ENCODE measurements around the gene ASTN2.

Gene ASTN2, protein sequence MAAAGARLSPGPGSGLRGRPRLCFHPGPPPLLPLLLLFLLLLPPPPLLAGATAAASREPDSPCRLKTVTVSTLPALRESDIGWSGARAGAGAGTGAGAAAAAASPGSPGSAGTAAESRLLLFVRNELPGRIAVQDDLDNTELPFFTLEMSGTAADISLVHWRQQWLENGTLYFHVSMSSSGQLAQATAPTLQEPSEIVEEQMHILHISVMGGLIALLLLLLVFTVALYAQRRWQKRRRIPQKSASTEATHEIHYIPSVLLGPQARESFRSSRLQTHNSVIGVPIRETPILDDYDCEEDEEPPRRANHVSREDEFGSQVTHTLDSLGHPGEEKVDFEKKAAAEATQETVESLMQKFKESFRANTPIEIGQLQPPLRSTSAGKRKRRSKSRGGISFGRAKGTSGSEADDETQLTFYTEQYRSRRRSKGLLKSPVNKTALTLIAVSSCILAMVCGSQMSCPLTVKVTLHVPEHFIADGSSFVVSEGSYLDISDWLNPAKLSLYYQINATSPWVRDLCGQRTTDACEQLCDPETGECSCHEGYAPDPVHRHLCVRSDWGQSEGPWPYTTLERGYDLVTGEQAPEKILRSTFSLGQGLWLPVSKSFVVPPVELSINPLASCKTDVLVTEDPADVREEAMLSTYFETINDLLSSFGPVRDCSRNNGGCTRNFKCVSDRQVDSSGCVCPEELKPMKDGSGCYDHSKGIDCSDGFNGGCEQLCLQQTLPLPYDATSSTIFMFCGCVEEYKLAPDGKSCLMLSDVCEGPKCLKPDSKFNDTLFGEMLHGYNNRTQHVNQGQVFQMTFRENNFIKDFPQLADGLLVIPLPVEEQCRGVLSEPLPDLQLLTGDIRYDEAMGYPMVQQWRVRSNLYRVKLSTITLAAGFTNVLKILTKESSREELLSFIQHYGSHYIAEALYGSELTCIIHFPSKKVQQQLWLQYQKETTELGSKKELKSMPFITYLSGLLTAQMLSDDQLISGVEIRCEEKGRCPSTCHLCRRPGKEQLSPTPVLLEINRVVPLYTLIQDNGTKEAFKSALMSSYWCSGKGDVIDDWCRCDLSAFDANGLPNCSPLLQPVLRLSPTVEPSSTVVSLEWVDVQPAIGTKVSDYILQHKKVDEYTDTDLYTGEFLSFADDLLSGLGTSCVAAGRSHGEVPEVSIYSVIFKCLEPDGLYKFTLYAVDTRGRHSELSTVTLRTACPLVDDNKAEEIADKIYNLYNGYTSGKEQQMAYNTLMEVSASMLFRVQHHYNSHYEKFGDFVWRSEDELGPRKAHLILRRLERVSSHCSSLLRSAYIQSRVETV (N-terminal part only)

DNA sequence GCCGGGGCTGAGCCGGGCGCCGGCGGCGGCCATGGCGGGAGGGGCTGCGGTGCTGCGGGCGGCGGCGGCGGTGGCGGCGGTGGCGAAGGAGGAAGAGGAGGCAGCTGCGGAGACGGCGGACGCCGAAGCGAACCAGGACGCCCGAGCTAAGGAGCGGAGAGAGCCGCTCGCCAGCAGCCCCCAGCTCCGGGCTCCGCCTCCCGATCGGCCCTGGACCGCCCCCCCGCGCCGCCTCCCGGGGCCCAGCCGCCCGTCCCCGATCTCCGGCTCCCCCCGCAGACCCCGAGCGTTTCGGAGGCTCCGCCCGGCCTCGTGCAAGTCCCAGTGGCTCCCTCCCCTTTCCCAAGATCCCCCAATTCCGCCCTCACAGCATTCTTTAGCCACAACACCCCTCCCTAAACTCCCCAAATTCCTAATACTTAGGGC, at the start of gene ASTN2:
Gene ASTN2, minus strand, starts transcription at position 152 of the 426 bp plus-strand sequence. Its CDS starts 119 bp downstream, at position 33.
- no peak for DNase-seq (ENCODE audit: extremely low read depth in 1 of 2, low read depth in 1 of 2)

DNA sequence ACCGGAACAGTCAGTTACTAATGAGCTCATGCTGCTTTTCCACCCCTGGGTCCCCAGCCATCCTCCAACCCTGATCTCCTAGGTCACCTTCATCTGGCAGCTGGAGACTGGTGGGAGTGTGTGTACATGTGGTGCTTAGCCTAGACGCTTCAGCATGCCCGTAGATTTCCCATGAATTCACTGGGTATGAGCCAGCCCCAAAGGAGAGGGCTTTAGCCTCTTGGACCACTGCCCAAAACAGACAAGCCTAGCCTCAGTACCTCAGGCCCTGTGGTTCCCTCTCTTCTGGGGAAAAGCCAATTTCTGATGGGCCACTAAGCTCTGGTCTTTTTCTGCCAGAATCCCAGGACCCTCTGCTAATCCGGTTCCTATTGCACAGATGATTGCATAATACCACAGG, 48.0 kb upstream of the ASTN2 start:
- no peak for DNase-seq (ENCODE audit: extremely low read depth in 1 of 2, low read depth in 1 of 2)

DNA sequence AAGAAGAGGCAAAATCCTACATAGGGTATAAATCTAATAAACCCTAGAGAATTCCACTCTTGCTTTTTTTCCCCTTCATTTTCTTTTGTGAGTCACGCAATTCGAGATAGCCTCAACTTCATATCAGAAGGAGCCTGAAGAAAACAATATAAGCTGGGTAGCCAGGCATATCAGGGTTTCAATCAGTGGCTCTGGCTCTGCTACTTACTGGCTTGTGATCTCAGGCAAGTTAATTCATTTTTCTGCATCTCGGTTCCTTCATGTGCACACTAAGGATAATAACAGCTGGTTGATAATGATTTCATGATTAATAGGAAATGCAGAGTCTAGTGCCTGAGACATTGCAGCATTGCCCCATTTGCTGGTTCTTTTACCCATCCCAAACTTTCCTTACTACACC, 46.5 kb upstream of the ASTN2 start:
- DNase-seq (ENCODE audit: extremely low read depth in 1 of 2, low read depth in 1 of 2), result no peak

DNA sequence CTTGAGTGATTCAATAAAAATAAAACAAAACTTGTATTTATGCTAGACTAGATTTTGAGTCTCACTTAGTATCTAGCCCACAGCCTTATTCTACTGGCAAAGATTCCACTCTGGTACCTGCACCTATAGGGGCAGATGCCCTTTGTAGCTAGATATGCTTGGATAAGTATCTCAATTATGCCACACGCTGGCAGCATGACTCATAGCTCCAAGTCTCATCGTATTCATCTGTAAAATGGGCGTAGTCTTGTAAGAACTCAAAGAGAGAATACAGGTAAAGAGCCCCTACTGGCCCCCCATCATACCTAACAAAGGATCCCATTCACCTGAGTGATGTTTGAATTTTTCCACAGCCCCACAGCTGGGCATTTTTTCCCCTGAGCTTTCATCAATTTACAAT, 45.9 kb upstream of the ASTN2 start:
- DNase-seq (ENCODE audit: extremely low read depth in 1 of 2, low read depth in 1 of 2), result no peak

DNA sequence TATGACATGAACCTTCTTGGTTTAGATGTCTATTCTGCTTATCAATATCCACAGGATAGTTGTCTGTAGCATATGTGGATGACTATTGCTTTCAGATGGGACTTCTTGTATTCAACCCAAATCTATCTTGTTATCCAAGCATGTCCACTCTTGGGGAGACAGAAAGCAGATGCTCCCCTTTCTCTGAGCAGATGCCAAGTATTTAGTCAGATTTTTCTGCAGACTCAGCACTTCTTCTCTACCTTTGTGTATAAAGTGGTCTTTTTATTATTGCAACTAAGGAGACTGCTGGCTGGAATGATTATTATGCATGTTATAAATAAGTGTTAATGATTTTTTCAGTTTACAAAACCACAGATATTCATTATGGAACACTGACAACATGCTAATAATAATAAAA, 45.1 kb upstream of the ASTN2 start:
- DNase-seq (ENCODE audit: extremely low read depth in 1 of 2, low read depth in 1 of 2), result no peak

DNA sequence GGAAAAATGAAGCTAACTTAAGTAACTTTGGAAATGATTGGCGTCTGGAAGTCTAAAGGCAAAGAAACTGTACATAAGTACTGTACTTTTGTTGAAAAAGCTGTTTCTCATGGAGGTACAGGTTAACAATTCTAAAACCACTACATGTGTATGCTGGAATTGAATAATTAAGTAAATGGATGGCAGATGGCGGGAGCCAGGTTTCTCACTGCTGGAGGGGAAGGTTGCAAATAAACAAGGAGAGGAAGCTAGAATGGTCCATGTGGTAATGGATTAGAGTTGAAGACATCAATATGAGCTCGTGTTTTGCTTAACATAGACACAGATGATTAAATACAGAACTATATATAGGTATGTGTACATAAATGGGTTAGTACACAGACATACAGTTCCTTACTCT, 43.2 kb upstream of the ASTN2 start:
- DNase-seq (ENCODE audit: extremely low read depth in 1 of 2, low read depth in 1 of 2), result no peak

DNA sequence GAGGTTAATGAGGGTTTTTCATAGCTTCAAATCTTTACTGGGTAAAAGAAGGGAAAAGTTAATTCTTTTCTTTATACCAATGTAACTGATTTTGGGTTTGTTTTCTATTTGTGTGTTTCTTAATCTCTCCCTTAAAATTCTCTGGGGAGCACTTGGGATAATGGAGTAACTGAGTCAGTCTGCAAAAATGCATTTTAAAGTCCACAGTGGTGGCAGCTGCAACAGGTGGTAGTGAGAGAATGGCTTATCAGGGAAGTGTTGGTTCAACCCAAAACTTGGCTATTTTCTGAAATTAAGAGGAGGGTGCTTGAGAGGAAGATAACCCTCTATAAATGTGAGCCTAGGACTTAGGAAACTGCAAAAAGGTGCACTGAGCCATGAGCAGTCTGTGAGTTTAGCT, 39.9 kb upstream of the ASTN2 start:
- no peak for DNase-seq (ENCODE audit: extremely low read depth in 1 of 2, low read depth in 1 of 2)

DNA sequence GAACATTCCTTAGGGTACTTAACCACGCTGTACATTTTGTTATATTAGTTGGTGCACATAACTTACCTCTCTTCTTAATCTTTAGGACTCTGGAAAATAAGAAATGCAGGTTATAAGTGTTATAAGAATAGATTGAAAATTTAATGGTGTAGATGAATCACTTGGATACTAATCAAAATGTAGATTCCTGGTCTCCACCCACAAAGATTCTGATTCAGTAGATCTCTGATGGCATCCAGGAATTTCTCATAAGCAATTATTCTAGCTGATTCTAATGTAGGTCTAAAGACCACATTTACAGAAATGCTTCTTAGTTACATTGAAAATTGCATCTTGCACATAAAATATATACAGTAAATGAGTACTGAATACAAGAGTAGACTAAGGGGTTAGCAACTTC, 38.9 kb upstream of the ASTN2 start:
- DNase-seq (ENCODE audit: extremely low read depth in 1 of 2, low read depth in 1 of 2), result no peak

DNA sequence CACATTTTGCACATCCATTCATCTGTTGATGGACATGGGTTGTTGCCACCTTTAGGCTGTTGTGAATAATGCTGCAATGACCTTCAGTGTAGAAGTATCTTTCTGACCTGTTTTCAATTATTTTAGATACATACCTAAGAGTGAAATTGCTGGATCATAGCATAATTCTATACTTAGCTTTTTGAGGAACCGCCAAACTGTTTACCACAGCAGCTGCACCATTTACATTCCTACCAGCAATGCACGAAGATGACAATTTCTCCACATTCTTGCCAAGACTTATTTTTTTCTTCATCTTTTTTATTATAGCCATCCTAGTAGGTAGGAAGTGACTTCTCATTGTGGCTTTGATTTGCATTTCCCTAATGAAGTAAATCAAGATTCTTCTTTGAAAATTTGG, 36.5 kb upstream of the ASTN2 start:
- no peak for DNase-seq (ENCODE audit: extremely low read depth in 1 of 2, low read depth in 1 of 2)

DNA sequence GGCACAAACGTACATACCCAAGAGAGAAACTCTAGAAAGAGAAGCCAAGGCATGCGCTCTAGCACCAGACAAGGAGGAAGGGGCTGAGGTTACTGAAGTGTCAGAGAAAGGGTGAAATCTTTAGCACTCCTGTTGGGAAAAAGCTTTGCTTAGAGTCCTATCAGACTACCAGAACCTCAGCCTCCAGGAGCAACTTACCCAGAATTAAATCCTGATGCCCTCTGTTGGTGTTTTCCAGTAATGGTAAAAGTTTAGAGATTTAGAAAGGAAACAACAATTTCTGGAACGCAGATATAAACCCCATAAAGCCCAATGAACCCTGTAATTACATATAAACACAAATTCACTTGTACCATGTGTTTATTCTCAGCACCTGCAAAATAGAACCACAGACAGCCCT, 33.2 kb upstream of the ASTN2 start:
- no peak for DNase-seq (ENCODE audit: extremely low read depth in 1 of 2, low read depth in 1 of 2)

DNA sequence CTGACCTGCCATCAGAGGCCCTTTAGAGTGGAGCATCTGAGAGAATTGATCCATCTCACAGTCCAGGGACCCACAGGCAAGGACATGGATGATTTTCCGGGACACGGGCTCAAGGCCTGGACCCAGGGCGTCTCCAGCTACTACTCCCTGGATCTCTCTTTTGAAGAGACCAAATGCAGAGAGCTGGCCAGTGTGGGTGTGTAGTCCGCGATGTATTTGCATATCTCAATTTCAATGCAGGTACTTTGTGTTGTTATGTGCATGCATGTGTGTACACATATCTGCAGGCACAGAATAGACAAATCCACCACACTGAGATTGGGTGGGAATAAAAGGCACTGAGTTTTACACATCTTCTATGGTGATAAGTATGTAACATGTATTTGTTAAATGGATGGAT, 30.8 kb upstream of the ASTN2 start:
- no peak for DNase-seq (ENCODE audit: extremely low read depth in 1 of 2, low read depth in 1 of 2)

DNA sequence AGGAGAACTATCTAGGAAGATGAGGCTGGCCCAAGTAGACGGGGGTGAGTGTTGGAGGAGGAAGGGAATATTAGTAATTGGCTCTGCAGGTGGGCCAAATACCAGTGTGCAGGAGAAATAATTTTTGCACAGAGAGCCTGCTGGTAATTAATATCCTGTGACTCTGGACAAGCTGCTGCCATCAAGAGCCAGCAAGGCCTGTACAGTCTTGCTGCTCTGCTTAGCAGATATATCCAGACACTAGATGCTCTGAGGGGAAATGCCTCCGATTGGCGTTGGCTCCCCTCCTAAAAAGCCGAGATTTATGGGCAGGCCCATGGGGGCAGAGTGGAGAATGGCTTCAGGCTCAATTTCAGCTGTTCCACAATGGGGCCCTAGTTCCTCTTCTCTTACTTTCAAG, 29.6 kb upstream of the ASTN2 start:
- DNase-seq (ENCODE audit: extremely low read depth in 1 of 2, low read depth in 1 of 2), result no peak

DNA sequence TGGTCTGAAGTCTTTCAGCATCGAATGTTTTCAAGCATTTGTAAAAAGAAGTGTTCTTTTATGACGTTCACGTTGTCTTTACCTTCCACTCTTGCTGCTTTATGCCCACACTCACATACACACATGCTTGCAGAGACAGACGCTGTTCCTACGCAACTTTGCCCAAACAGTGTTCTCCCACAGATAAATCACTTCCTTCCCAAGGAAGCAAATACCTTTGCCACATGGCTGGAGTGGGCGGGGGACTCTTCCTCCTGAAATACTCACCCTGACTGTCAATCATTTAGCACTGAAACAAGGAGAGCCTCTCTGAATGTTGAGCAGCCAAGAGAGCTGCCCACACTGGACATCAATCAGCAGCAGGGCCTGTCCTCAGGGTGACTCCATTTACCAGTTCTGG, 22.4 kb upstream of the ASTN2 start:
- no peak for DNase-seq (ENCODE audit: extremely low read depth in 1 of 2, low read depth in 1 of 2)

DNA sequence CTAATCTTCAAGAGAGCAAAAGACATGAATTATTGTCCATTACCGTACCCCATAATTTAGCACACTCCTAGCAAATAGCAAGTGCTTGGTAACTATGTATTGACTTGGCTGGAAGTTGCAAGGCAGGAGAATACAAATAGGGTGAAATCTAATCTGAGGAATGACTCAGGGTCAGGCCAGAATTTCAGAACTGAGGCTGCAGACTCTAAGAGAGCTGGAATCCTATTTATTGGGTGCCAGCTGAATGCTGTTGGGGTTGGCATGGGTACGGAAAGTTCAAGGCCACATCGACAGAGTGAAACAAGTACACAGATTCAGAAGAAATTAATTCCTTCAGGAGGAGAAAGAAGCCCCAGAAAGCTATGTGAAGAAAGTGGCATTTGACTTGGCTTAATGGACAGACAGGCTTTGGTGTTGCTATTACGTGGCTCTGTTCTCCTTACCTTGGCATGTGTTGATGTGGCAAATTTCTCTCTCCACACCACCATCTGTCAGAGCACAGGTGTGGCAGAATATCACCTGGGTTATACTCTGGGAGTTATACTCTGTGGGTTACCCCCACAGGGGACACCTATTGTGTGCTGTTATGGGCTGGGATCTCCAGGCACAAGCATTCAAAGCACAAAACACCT, 20.9 kb upstream of the ASTN2 start:
- DNase-seq (ENCODE audit: extremely low read depth in 1 of 2, low read depth in 1 of 2), result no peak

DNA sequence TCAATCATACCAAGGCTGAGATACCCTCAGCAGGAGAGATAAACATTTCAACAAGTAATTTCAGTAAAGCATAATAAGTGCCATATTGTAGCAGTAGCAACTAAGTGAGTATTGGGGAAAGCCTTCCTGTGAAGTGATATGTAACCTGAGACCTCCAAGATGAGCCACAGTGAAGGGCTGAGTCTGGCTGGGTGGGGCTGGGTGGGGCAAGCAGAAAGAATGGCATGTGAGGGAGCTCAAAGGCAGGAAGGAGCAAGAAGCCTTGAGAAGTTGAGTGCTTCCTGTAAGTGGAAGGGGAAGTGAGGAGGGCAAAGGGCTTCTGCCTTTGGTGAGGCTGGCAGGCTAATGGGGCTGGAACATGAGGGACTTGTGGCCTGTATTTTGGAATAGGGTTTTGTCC, 19.7 kb upstream of the ASTN2 start:
- no peak for DNase-seq (ENCODE audit: extremely low read depth in 1 of 2, low read depth in 1 of 2)

DNA sequence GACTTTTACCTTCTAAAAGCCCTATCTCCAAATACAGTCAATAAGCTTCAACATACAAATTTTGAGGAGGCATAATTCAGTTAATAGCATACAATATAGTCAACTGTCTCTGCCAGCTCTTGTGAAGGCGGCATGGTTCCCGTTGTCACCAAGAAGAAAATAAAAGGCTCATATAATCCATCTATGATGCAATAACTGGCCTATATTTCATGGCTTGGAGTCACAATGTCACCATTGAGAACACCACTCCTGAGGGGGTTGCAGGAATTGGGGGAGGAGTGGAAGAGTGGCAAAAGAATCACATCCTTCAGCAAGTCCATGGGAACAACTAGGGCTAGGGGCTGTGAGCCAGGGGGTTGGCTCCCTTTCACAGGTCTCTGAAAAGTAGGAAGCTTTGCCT, 16.0 kb upstream of the ASTN2 start:
- no peak for DNase-seq (ENCODE audit: extremely low read depth in 1 of 2, low read depth in 1 of 2)

DNA sequence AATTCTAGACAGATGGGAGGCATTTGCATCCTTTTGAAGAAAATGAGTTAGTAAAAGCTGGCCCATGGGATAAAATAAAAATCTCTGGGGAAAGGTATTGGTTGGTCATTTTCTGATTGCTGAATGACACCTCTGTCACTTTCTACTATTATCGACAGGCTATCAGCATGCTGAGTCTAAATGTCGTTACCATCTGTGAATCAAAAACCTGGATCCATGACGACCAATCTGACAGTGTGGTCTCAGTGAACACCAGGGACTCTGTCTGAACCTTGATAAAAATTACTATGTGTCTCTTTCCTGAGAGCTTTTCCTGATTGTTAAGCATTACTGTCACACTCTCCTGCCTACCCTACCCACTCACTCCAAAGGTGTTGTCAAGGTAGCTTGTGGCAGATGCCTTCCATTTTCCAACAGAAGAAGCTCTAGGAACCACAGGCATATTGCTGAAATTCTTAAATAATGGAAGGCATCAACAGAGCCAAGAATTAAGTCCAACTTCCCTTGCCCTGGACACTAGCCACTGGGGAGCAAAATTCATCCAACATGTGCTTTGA, 12.6 kb upstream of the ASTN2 start:
- DNase-seq (ENCODE audit: extremely low read depth in 1 of 2, low read depth in 1 of 2), result no peak

DNA sequence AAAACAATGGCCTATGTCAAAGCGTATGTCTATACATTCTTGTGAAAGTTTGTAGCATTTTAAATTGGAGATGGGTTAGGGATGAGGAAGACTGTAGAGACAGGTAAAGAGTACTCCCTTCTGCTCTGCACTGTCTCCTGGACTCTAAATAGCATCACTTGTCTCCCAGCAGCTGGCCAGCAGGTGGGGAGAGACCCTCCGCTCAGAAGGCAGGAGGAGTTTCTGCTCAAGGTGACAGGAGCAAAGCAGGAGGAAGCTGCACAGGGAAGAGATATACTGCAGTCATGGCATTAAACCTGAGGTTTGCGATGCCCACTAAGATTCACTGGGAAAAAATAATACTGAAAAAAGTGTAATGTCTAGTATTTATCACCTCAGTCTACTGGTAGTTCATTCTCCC, 10.7 kb upstream of the ASTN2 start:
- DNase-seq (ENCODE audit: extremely low read depth in 1 of 2, low read depth in 1 of 2), result no peak

DNA sequence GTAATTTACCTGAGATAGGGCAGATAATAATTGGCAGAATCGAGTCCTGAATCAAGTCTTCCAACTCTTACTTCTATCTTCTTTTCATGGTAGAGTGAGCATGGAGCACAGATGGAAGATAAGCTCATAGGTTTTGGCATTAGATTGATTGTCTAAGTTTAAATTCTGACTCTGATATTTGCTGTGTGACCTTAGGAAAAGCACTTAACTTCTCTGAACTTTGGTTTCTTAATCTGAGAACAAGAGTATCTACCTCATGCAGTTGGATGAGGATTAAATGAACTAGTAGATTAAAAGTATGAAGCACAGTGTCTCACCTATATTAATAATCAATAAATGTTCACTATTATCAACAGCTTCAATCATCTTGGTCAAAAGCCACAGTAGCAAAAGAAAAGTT, 9.4 kb upstream of the ASTN2 start:
- no peak for DNase-seq (ENCODE audit: extremely low read depth in 1 of 2, low read depth in 1 of 2)

DNA sequence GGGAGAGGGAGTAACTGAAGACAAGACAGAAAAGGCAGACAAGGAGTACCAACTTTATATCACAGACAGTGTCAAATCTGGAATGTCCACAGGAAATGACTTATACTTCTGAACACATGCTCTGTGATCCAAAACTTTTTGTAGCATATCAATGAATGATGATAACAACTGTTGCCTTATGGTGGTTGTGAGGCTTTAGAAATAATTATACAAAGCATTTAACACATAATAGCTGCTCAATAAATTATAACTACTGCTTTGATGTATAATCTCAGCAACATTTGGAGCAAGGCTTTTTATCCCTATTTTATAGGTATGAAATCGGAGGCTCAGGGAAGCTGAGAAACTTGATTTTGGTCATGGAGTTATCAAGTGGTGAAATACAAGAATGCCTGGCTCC, 3.3 kb upstream of the ASTN2 start:
- no peak for DNase-seq (ENCODE audit: extremely low read depth in 1 of 2, low read depth in 1 of 2)

DNA sequence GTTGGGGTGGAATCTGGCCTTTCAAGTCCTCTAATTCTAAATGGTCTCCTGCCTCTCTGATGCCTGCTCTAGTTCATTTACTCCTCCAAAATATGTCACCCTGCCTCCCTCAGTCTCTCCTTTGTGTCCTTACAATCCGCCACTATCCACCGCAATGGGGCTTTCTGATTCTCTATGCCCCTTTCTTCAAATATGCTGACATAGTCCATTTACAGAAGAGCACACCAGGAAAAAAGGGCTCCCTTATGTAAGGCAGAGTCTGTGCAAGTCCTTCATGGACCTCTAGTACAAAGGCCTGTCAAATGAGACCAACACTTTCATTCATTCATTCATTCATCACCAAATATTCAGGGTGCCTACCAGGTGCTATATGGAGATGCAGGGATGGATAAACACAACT, 2.0 kb upstream of the ASTN2 start:
- no peak for DNase-seq (ENCODE audit: extremely low read depth in 1 of 2, low read depth in 1 of 2)

All from activated CD8-positive, alpha-beta memory T cell treated with anti-CD3 and anti-CD28 coated beads for 1 hour (primary cell).